Smooth muscle cell of the pulmonary artery (primary cell): ENCODE data around the gene CLEC14A. TPM values are rescaled to one million over a fixed set of nuclear protein-coding genes. Genes with fewer than 3 reads are reported as not detected.

Experiments used
- total RNA-seq: library from RNA; depleted of rRNA; stranded (reverse); fragments of >200 nt; gene quantifications from 2 replicates; pipeline ENCODE4 v1.2.3, GENCODE V29; 2014

Gene CLEC14A
- 0.33 and 0.69 TPM in 2 replicates for total RNA-seq

GRCh38 chr14:38255673-38256532 is at the start of gene CLEC14A:
Gene CLEC14A, minus strand, starts transcription at chr14:38256093. Its CDS starts 71 bp downstream, at chr14:38256022.

GRCh38 chr14:38207736-38208617 is 47.9 kb downstream of the CLEC14A start, which contains the start of gene SSTR1:
Gene SSTR1, plus strand, starts transcription at chr14:38207904. Its CDS starts 1,486 bp downstream, at chr14:38209390.

Other genes starting within 250 kb of the CLEC14A start
- 6.2 and 14.5 TPM in 2 replicates for gene SSTR1, start 48.2 kb downstream of the CLEC14A start, total RNA-seq